Measurements from ENCODE around the gene PPP1R15A.

Gene PPP1R15A

GRCh38 chr19:48872182-48872883 is at the start of gene PPP1R15A:
TSS of gene PPP1R15A (plus strand) at chr19:48872421. CDS start at chr19:48873234, 813 bp downstream.
- TF ChIP-seq CTCF (conservative IDR thresholded peaks at IDR 0.05), result no peak
- TF ChIP-seq ZFX (IDR thresholded peaks at IDR 0.05), result no peak
- H3K27ac ChIP-seq, result peak within 1 kb of the TSS; percentile 90

DNA sequence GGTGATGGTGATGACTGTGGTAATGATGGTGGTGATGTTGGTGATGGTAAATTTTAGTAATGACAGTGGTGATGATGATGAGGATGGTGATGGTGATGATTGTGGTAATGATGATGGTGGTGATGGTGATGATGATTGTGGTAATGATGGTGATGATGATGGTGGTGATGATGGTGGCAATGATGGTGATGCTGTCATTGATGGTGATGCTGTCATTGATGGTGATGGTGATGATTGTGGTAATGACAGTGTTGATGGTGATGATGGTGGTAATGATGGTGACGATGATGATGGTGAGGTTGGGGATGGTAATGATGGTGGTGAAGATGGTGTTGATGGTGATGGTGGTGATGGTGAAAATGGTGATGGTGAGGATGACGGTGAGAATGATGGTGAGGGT is 49.7 kb upstream of the PPP1R15A start:
- TF ChIP-seq ZFX (IDR thresholded peaks at IDR 0.05) (no peak), CTCF (conservative IDR thresholded peaks at IDR 0.05) (no peak)
- no peak overlapping the region for H3K27ac ChIP-seq

GRCh38 chr19:48826606-48827020 is 45.6 kb upstream of the PPP1R15A start:
- peak overlapping the region; percentile 54 for H3K27ac ChIP-seq
- TF ChIP-seq CTCF (conservative IDR thresholded peaks at IDR 0.05) (no peak; the same call in 1 of the 2 replicates), ZFX (IDR thresholded peaks at IDR 0.05) (no peak)

DNA sequence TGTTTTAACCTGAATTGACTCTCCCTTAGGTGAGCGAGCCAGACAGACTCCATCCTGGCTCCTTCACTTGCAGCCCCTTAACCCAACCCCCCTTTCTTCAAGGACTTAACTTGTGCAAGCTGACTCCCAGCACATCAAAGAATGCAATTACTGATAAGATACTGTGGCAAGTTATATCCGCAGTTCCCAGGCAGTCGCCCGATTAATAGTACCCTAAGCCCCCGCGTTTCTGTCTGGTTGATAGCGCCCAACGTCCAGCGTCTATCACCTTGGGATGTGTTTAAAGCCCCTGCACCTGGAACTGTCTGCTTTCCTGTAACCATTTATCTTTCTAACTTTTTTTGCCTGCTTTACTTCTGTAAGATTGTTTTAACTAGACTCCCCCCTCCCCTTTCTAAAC is 42.1 kb upstream of the PPP1R15A start:
- TF ChIP-seq CTCF (conservative IDR thresholded peaks at IDR 0.05) (no peak), ZFX (IDR thresholded peaks at IDR 0.05) (no peak)
- H3K27ac ChIP-seq, result no peak overlapping the region

- H3K27ac ChIP-seq, result no peak overlapping the region
- no peak for TF ChIP-seq CTCF (conservative IDR thresholded peaks at IDR 0.05)
- no peak for TF ChIP-seq ZFX (IDR thresholded peaks at IDR 0.05)
Observed at GRCh38 chr19:48830965-48831364, 41.3 kb upstream of the PPP1R15A start.

- H3K27ac ChIP-seq, result no peak overlapping the region
- no peak for TF ChIP-seq CTCF (conservative IDR thresholded peaks at IDR 0.05)
- TF ChIP-seq ZFX (IDR thresholded peaks at IDR 0.05), result no peak
Observed at GRCh38 chr19:48833049-48833448, 39.2 kb upstream of the PPP1R15A start.

DNA sequence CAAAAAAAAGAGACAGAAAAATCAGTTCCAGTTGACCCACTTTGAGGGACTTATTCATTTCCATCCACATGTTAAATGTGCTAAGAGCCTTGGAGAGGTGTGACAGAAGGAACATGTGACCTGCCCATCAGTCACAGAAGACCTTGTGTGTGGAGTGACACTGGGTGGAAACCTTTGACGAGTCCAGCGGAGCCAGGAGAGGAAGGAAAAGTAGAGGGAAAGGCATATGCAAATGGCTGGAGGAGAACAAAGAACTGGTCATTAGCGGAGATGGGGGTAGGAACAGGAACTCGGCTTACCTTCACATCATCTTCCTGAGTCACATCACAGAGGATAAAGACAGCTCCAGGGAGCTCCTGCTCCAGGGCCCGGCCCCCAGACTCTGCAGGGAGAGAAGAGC is 38.2 kb upstream of the PPP1R15A start:
- H3K27ac ChIP-seq, result no peak overlapping the region
- no peak for TF ChIP-seq CTCF (conservative IDR thresholded peaks at IDR 0.05)
- TF ChIP-seq ZFX (IDR thresholded peaks at IDR 0.05), result no peak

Measured in C4-2B (cell line).